Measurements from ENCODE around the gene HES6. TPM values are rescaled to one million over a fixed set of nuclear protein-coding genes. Genes with fewer than 3 reads are reported as not detected.

HES6 gene
- total and polyA plus RNA-seq, 2 experiments from 2014 or later: 38.8 to 76.3 TPM

DNA sequence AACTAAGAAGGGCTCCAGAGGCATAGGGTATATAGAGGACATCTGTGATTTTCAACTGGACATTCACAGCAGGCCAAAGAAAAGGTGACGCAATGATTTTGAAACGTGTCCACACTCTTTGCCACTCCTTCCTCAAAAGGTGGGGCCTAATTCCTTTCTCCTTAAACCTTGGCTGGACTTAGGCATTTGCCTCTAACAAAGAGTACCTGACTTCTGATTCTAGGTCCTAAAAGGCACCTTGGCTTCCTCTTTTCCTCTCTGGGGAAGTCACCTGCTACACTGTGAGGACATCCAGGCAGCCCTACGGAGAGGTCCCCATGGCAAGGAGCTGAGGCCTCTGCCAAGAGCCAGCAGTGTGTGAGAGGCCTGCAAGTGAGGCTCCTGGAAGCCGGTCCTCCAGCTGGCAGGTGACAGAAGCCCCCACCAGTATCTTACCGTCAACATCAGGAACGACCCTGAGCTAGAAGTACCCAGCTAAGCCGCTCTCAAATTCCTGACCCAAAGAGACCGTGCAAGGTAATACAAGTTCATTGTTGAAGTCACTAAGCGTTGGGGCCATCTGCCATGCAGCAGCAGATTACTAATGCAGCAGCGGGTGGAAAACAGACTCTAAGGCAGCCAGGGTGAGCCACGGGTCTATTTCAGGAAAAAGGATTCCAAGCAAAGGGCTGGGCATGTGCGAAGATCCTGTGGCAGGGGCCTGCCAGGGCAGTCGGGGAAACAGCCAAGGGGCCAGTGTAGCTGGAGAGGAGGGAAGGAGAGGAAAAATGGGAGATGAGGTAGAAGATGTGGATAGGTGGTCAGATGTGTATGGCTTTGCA, 7.4 kb upstream of the HES6 start:
- Mint-ChIP-seq H3K4me3 (no peak overlapping the region), H3K36me3 (ENCODE audit: low read depth) (peaks cover 6% of the 10 kb centered on the region), H3K27me3 (ENCODE audit: insufficient read depth, low read depth, poor library complexity) (peaks cover 16% of the 10 kb centered on the region), H3K9me3 (no peaks in the 10 kb centered on the region), H3K27ac (no peak overlapping the region), H3K4me1 (peaks cover 17% of the 10 kb centered on the region)
- Histone ChIP-seq H4K20me1 (replicated peaks; ENCODE audit: insufficient read depth) (no peaks in the 10 kb centered on the region), H3K79me2 (replicated peaks; ENCODE audit: insufficient read depth) (no peaks in the 10 kb centered on the region), H3K4me1 (ENCODE audit: insufficient read depth) (0 out of 2 replicates have a peak, but pooled peaks cover 7% of the 10 kb centered on the region), H3F3A (replicated peaks; ENCODE audit: low read depth) (peaks cover 1% of the 10 kb centered on the region; the same call in 1 of the 2 replicates), H3K36me3 (ENCODE audit: insufficient read depth) (no peaks in the 10 kb centered on the region), H3K4me3 (no peak overlapping the region), H3K27me3 (ENCODE audit: insufficient read depth) (peaks cover 7% of the 10 kb centered on the region), H3K27ac (ENCODE audit: low read depth) (no peak overlapping the region), H3K4me2 (no peak overlapping the region), H2AFZ (no peak overlapping the region), H3K9me2 (ENCODE audit: insufficient read depth) (no peaks in the 10 kb centered on the region)
- ATAC-seq (no peak), DNase-seq (ENCODE audit: low spot score) (no peak)
- no peak for TF ChIP-seq EZH2phosphoT487 (IDR thresholded peaks at IDR 0.05; ENCODE audit: unreplicated experiment)

DNA sequence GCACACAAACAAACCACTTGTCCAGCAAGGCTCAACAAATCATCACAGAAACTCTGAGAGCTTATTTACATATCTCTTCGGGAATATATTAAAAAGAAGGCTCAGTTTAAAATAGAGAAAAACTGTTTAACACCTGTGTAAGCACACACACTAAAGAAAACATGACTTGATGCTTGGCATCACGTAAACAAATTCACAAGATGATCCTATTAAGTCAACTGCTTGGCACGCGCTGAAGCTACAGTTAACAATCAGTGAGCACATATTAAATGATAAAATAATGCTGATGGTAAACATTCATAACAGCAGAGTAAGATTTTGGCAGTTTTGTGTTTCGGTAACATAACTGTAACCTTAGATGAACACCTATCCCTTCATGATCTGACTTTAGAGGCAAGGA, 4.3 kb upstream of the HES6 start:
- Histone ChIP-seq H3K4me2 (no peak overlapping the region), H3K9me2 (ENCODE audit: insufficient read depth) (no peaks in the 10 kb centered on the region), H3K79me2 (replicated peaks; ENCODE audit: insufficient read depth) (no peaks in the 10 kb centered on the region), H3K27me3 (ENCODE audit: insufficient read depth) (peaks cover 19% of the 10 kb centered on the region), H3K4me1 (ENCODE audit: insufficient read depth) (peaks cover 7% of the 10 kb centered on the region; the same call in 1 of the 2 replicates), H3K4me3 (no peak overlapping the region), H3F3A (replicated peaks; ENCODE audit: low read depth) (peaks cover 4% of the 10 kb centered on the region; the same call in 1 of the 2 replicates), H3K36me3 (ENCODE audit: insufficient read depth) (no peaks in the 10 kb centered on the region), H3K27ac (ENCODE audit: low read depth) (no peak overlapping the region), H4K20me1 (replicated peaks; ENCODE audit: insufficient read depth) (no peaks in the 10 kb centered on the region), H2AFZ (no peak overlapping the region)
- TF ChIP-seq, protein P1, sequence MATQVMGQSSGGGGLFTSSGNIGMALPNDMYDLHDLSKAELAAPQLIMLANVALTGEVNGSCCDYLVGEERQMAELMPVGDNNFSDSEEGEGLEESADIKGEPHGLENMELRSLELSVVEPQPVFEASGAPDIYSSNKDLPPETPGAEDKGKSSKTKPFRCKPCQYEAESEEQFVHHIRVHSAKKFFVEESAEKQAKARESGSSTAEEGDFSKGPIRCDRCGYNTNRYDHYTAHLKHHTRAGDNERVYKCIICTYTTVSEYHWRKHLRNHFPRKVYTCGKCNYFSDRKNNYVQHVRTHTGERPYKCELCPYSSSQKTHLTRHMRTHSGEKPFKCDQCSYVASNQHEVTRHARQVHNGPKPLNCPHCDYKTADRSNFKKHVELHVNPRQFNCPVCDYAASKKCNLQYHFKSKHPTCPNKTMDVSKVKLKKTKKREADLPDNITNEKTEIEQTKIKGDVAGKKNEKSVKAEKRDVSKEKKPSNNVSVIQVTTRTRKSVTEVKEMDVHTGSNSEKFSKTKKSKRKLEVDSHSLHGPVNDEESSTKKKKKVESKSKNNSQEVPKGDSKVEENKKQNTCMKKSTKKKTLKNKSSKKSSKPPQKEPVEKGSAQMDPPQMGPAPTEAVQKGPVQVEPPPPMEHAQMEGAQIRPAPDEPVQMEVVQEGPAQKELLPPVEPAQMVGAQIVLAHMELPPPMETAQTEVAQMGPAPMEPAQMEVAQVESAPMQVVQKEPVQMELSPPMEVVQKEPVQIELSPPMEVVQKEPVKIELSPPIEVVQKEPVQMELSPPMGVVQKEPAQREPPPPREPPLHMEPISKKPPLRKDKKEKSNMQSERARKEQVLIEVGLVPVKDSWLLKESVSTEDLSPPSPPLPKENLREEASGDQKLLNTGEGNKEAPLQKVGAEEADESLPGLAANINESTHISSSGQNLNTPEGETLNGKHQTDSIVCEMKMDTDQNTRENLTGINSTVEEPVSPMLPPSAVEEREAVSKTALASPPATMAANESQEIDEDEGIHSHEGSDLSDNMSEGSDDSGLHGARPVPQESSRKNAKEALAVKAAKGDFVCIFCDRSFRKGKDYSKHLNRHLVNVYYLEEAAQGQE (IDR thresholded peaks at IDR 0.05; ENCODE audit: unreplicated experiment): no peak
- TF ChIP-seq, protein P2, sequence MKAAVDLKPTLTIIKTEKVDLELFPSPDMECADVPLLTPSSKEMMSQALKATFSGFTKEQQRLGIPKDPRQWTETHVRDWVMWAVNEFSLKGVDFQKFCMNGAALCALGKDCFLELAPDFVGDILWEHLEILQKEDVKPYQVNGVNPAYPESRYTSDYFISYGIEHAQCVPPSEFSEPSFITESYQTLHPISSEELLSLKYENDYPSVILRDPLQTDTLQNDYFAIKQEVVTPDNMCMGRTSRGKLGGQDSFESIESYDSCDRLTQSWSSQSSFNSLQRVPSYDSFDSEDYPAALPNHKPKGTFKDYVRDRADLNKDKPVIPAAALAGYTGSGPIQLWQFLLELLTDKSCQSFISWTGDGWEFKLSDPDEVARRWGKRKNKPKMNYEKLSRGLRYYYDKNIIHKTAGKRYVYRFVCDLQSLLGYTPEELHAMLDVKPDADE (IDR thresholded peaks at IDR 0.05): no peak
- TF ChIP-seq, protein P3, sequence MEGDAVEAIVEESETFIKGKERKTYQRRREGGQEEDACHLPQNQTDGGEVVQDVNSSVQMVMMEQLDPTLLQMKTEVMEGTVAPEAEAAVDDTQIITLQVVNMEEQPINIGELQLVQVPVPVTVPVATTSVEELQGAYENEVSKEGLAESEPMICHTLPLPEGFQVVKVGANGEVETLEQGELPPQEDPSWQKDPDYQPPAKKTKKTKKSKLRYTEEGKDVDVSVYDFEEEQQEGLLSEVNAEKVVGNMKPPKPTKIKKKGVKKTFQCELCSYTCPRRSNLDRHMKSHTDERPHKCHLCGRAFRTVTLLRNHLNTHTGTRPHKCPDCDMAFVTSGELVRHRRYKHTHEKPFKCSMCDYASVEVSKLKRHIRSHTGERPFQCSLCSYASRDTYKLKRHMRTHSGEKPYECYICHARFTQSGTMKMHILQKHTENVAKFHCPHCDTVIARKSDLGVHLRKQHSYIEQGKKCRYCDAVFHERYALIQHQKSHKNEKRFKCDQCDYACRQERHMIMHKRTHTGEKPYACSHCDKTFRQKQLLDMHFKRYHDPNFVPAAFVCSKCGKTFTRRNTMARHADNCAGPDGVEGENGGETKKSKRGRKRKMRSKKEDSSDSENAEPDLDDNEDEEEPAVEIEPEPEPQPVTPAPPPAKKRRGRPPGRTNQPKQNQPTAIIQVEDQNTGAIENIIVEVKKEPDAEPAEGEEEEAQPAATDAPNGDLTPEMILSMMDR (conservative IDR thresholded peaks at IDR 0.05; ENCODE audit: low read depth in 2 of 2): no peak
- TF ChIP-seq JUNB (IDR thresholded peaks at IDR 0.05; ENCODE audit: unreplicated experiment) (no peak), EZH2phosphoT487 (IDR thresholded peaks at IDR 0.05; ENCODE audit: unreplicated experiment) (no peak), NANOG (IDR thresholded peaks at IDR 0.05; ENCODE audit: borderline replicate concordance) (no peak), ZNF114 (CRISPR knock-in tag; IDR thresholded peaks at IDR 0.05) (no peak), ZNF331 (CRISPR knock-in tag; IDR thresholded peaks at IDR 0.05; ENCODE audit: low read depth) (no peak)
- Mint-ChIP-seq H3K9me3 (peaks cover 3% of the 10 kb centered on the region; the same call in 1 of the 3 replicates), H3K27ac (no peak overlapping the region), H3K36me3 (ENCODE audit: low read depth) (peaks cover 6% of the 10 kb centered on the region), H3K27me3 (ENCODE audit: insufficient read depth, low read depth, poor library complexity) (peaks cover 26% of the 10 kb centered on the region), H3K4me3 (no peak overlapping the region), H3K4me1 (peaks cover 20% of the 10 kb centered on the region)
- DNase-seq (ENCODE audit: low spot score) (no peak), ATAC-seq (no peak)

Data from GM23338 (cell line).